CD8-positive, alpha-beta memory T cell (primary cell): ENCODE results near the gene MATN1. TPM values are rescaled to one million over a fixed set of nuclear protein-coding genes. Genes with fewer than 3 reads are reported as not detected.

ENCODE experiments used
- CTCF ChIA-PET: fragments of 350-600 bp; sonication (Branson Sonifier 250); formaldehyde crosslinking; loops from one replicate; lab custom pipeline; 2021; ENCODE audit warnings: antibody characterized with exemption; lab: Charles Lee
- POLR2A ChIA-PET: fragments of 350-600 bp; sonication (Branson Sonifier 250); formaldehyde crosslinking; loops from one replicate; lab custom pipeline; 2021; ENCODE audit warnings: antibody characterized with exemption; lab: Charles Lee
- DNase-seq, 5 donors: peaks; one replicate each; pipeline versions ENCODE4 v3.0.0 to v3.0.0-alpha.2; 2020 to 2022; ENCODE audit warnings: mixed read lengths in 1 of 5
- H3K27ac ChIP-seq: one replicate; pipeline ENCODE4 v1.7.0; 2013; ENCODE audit warnings: low read depth, mild to moderate bottlenecking, low read length, moderate library complexity
- H3K27me3 ChIP-seq: 2 replicates; pipeline ENCODE4 v1.7.0; 2013; ENCODE audit warnings: low read length, mild to moderate bottlenecking; ENCODE audit not compliant: insufficient read depth, poor library complexity, severe bottlenecking
- H3K36me3 ChIP-seq: 2 replicates; pipeline ENCODE4 v1.7.0; 2013; ENCODE audit warnings: mild to moderate bottlenecking, low read length, moderate library complexity; ENCODE audit not compliant: insufficient read depth
- H3K4me1 ChIP-seq: 2 replicates; pipeline ENCODE4 v1.7.0; 2013; ENCODE audit warnings: mild to moderate bottlenecking, low read length, moderate library complexity; ENCODE audit not compliant: insufficient read depth
- H3K4me3 ChIP-seq: 2 replicates; pipeline ENCODE4 v1.7.0; 2013; ENCODE audit warnings: mild to moderate bottlenecking, low read length
- H3K9me3 ChIP-seq: 2 replicates; pipeline ENCODE4 v1.7.0; 2013; ENCODE audit warnings: mild to moderate bottlenecking, low read length
- H3K27ac Mint-ChIP-seq, 8 donors: one replicate each; pipeline ENCODE4 v1.8.0; 2020 to 2021; ENCODE audit warnings: mixed read lengths in 8 of 8, mild to moderate bottlenecking in 6 of 8, inconsistent platforms in 3 of 8, moderate library complexity in 3 of 8
- H3K27me3 Mint-ChIP-seq, 2 donors: one replicate each; pipeline ENCODE4 v1.8.0; 2020 to 2021; ENCODE audit warnings: mixed read lengths in 2 of 2, mild to moderate bottlenecking in 1 of 2, moderate library complexity in 1 of 2
- H3K36me3 Mint-ChIP-seq, 3 donors: one replicate each; pipeline ENCODE4 v1.8.0; 2020 to 2021; ENCODE audit warnings: mixed read lengths in 3 of 3, inconsistent platforms in 1 of 3, mild to moderate bottlenecking in 1 of 3
- H3K4me1 Mint-ChIP-seq, 3 donors: one replicate each; pipeline ENCODE4 v1.8.0; 2020 to 2021; ENCODE audit warnings: mixed read lengths in 3 of 3, inconsistent platforms in 1 of 3, mild to moderate bottlenecking in 1 of 3
- H3K4me3 Mint-ChIP-seq, 7 donors: one replicate each; pipeline ENCODE4 v1.8.0; 2020 to 2021; ENCODE audit warnings: mixed read lengths in 7 of 7, mild to moderate bottlenecking in 6 of 7, moderate library complexity in 4 of 7, inconsistent platforms in 2 of 7
- H3K9me3 Mint-ChIP-seq, 5 donors: one replicate each; pipeline ENCODE4 v1.8.0; 2020 to 2022; ENCODE audit warnings: mixed read lengths in 5 of 5, mild to moderate bottlenecking in 3 of 5, moderate library complexity in 2 of 5, inconsistent platforms in 1 of 5
- polyA plus RNA-seq: library from polyadenylated mRNA; unstranded; fragments of 300-500 nt; fragmentation: Illumina TruSeq; gene quantifications from one replicate; pipeline ENCODE4 v1.2.3, GENCODE V29; 2021
- total RNA-seq, 2 experiments: library from RNA; stranded (reverse); gene quantifications; one replicate each; pipeline ENCODE4 v1.2.3, GENCODE V29; 2021

MATN1 gene
- total and polyA plus RNA-seq, 3 experiments from 2014 or later, result 0.59 to 0.91 TPM; not detected in 1

GRCh38 chr1:30742963-30743559 lies 19.7 kb upstream of the MATN1 start:
- Mint-ChIP-seq H3K27ac (peak overlapping the region; percentile 93 to 100 (median 100)), H3K4me3 (peak overlapping the region; percentile 80 to 88 (median 84)), H3K36me3 (peaks cover 21 to 76% (median 33%) of the 10 kb centered on the region in 3 donors), H3K9me3 (peaks cover 0 to 2% (median 2%) of the 10 kb centered on the region in 5 donors), H3K4me1 (peaks cover 94 to 99% (median 99%) of the 10 kb centered on the region in 3 donors), H3K27me3 (peaks cover 0 to 2% of the 10 kb centered on the region in 2 donors)
- peaks cover 87% of the 10 kb centered on the region for H3K4me1 ChIP-seq
- ChIA-PET POLR2A (interaction anchor here (0.6 to 11.8 kb wide), 8 partner anchors 8 to 1203 kb away, joined by 3 to 189 read pairs (median 6); partner anchors contain the start of genes LAPTM5 and MATN1), CTCF (interaction anchor here (1.0 to 5.7 kb wide), 11 partner anchors 8 to 40 kb away, joined by 4 to 67 read pairs (median 11); partner anchors contain the start of gene LAPTM5)
- H3K4me3 ChIP-seq, result peak overlapping the region; percentile 4
- DNase-seq, result no peak
- no peaks in the 10 kb centered on the region for H3K9me3 ChIP-seq
- H3K36me3 ChIP-seq, result peaks cover 58% of the 10 kb centered on the region
- peak overlapping the region; percentile 38 for H3K27ac ChIP-seq
- H3K27me3 ChIP-seq, result no peaks in the 10 kb centered on the region

- peaks cover 27 to 76% (median 30%) of the 10 kb centered on the region in 3 donors for H3K36me3 Mint-ChIP-seq
- H3K4me3 Mint-ChIP-seq, result peak overlapping the region; percentile 17 to 88 (median 82)
- CTCF ChIA-PET, result interaction anchor here (1.5 to 5.7 kb wide), 7 partner anchors 10 to 40 kb away, joined by 4 to 67 read pairs (median 11); partner anchors contain the start of gene LAPTM5
These were observed 19.0 kb upstream of the MATN1 start for GRCh38 chr1:30742300-30742962.

GRCh38 chr1:30741239-30741894 lies 18.0 kb upstream of the MATN1 start:
- Histone ChIP-seq H3K27ac (no peak overlapping the region), H3K9me3 (no peaks in the 10 kb centered on the region), H3K27me3 (no peaks in the 10 kb centered on the region), H3K36me3 (peaks cover 62% of the 10 kb centered on the region), H3K4me1 (peaks cover 70% of the 10 kb centered on the region), H3K4me3 (no peak overlapping the region)
- Mint-ChIP-seq H3K9me3 (peaks cover 0 to 2% (median 2%) of the 10 kb centered on the region in 5 donors), H3K4me1 (peaks cover 80 to 96% (median 95%) of the 10 kb centered on the region in 3 donors), H3K36me3 (peaks cover 31 to 76% (median 32%) of the 10 kb centered on the region in 3 donors), H3K27me3 (no peaks in the 10 kb centered on the region), H3K4me3 (peak overlapping the region; percentile 17 to 79 (median 71)), H3K27ac (peak overlapping the region; percentile 74 to 100 (median 94))
- POLR2A ChIA-PET, result interaction anchor here (0.8 to 11.8 kb wide), 3 partner anchors 13 to 23 kb away, joined by 3 to 189 read pairs (median 4); partner anchors contain the start of gene LAPTM5
- CTCF ChIA-PET, result interaction anchor here (1.0 to 5.0 kb wide), 4 partner anchors 9 to 42 kb away, joined by 5 to 47 read pairs (median 6); no protein-coding TSS in a partner anchor
- DNase-seq, result no peak

More at GRCh38 chr1:30742300-30742962, 19.0 kb upstream of the MATN1 start:
- Histone ChIP-seq H3K9me3 (no peaks in the 10 kb centered on the region), H3K36me3 (peaks cover 58% of the 10 kb centered on the region), H3K27ac (no peak overlapping the region), H3K27me3 (no peaks in the 10 kb centered on the region), H3K4me1 (peaks cover 81% of the 10 kb centered on the region), H3K4me3 (peak overlapping the region; percentile 2)
- POLR2A ChIA-PET, result interaction anchor here (2.4 to 11.8 kb wide), 3 partner anchors 11 to 24 kb away, joined by 23 to 189 read pairs (median 25); partner anchors contain the start of gene LAPTM5
- Mint-ChIP-seq H3K27me3 (no peaks in the 10 kb centered on the region), H3K4me1 (peaks cover 91 to 99% (median 97%) of the 10 kb centered on the region in 3 donors), H3K9me3 (peaks cover 0 to 2% (median 2%) of the 10 kb centered on the region in 5 donors), H3K27ac (peak overlapping the region; percentile 93 to 100 (median 100))
- no peak for DNase-seq

- CTCF ChIA-PET, result interaction anchor here (1.0 to 5.0 kb wide), 3 partner anchors 22 to 42 kb away, joined by 5 to 47 read pairs (median 7); no protein-coding TSS in a partner anchor
- H3K36me3 ChIP-seq, result peaks cover 70% of the 10 kb centered on the region
- peak overlapping the region; percentile 74 to 100 (median 93) for H3K27ac Mint-ChIP-seq
These were observed 17.2 kb upstream of the MATN1 start for GRCh38 chr1:30740251-30741238.

GRCh38 chr1:30739601-30740000 lies 16.2 kb upstream of the MATN1 start:
- peak overlapping the region in 7 of 8 donors; percentile 69 to 100 (median 91) for H3K27ac Mint-ChIP-seq
- H3K27ac ChIP-seq, result no peak overlapping the region
- H3K9me3 Mint-ChIP-seq, result peaks cover 0 to 2% (median 2%) of the 10 kb centered on the region in 5 donors
- H3K4me1 ChIP-seq, result peaks cover 53% of the 10 kb centered on the region
- POLR2A ChIA-PET, result interaction anchor here (0.6 to 11.8 kb wide), 3 partner anchors 13 to 69 kb away, joined by 3 to 189 read pairs (median 4); partner anchors contain the start of gene LAPTM5
- H3K4me1 Mint-ChIP-seq, result peaks cover 65 to 85% (median 77%) of the 10 kb centered on the region in 3 donors
- DNase-seq, result no peak
- CTCF ChIA-PET, result interaction anchor here (1.6 kb wide), 1 partner anchor 17 kb away, joined by 6 read pairs; no protein-coding TSS in a partner anchor
- no peaks in the 10 kb centered on the region for H3K9me3 ChIP-seq
- H3K4me3 ChIP-seq, result no peak overlapping the region
- peak overlapping the region in 3 of 7 donors; percentile 25 to 68 (median 37) for H3K4me3 Mint-ChIP-seq
- H3K27me3 Mint-ChIP-seq, result no peaks in the 10 kb centered on the region
- H3K36me3 ChIP-seq, result peaks cover 80% of the 10 kb centered on the region
- no peaks in the 10 kb centered on the region for H3K27me3 ChIP-seq
- peaks cover 41 to 88% (median 42%) of the 10 kb centered on the region in 3 donors for H3K36me3 Mint-ChIP-seq

More at GRCh38 chr1:30740251-30741238, 17.2 kb upstream of the MATN1 start:
- no peak for DNase-seq
- H3K9me3 Mint-ChIP-seq, result peaks cover 0 to 2% (median 2%) of the 10 kb centered on the region in 5 donors
- Histone ChIP-seq H3K27ac (peak overlapping the region; percentile 5), H3K9me3 (no peaks in the 10 kb centered on the region), H3K4me3 (no peak overlapping the region), H3K27me3 (no peaks in the 10 kb centered on the region), H3K4me1 (peaks cover 62% of the 10 kb centered on the region)
- H3K27me3 Mint-ChIP-seq, result no peaks in the 10 kb centered on the region
- peaks cover 74 to 88% (median 86%) of the 10 kb centered on the region in 3 donors for H3K4me1 Mint-ChIP-seq
- peak overlapping the region; percentile 11 to 76 (median 66) for H3K4me3 Mint-ChIP-seq
- POLR2A ChIA-PET, result interaction anchor here (0.8 to 11.8 kb wide), 3 partner anchors 12 to 22 kb away, joined by 3 to 189 read pairs (median 4); partner anchors contain the start of gene LAPTM5
- H3K36me3 Mint-ChIP-seq, result peaks cover 35 to 81% (median 36%) of the 10 kb centered on the region in 3 donors

GRCh38 chr1:30738715-30739559 lies 15.6 kb upstream of the MATN1 start:
- Mint-ChIP-seq H3K4me1 (peaks cover 59 to 80% (median 70%) of the 10 kb centered on the region in 3 donors), H3K36me3 (peaks cover 43 to 93% (median 43%) of the 10 kb centered on the region in 3 donors), H3K27me3 (no peaks in the 10 kb centered on the region), H3K27ac (peak overlapping the region; percentile 69 to 100 (median 88)), H3K9me3 (peaks cover 0 to 2% (median 2%) of the 10 kb centered on the region in 5 donors), H3K4me3 (peak overlapping the region in 3 of 7 donors; percentile 25 to 37 (median 34))
- H3K9me3 ChIP-seq, result no peaks in the 10 kb centered on the region
- peaks cover 46% of the 10 kb centered on the region for H3K4me1 ChIP-seq
- POLR2A ChIA-PET, result interaction anchor here (0.6 to 1.6 kb wide), 2 partner anchors 14 to 70 kb away, joined by 3 to 4 read pairs; no protein-coding TSS in a partner anchor
- CTCF ChIA-PET, result interaction anchor here (0.9 to 1.6 kb wide), 3 partner anchors 17 to 41 kb away, joined by 4 to 6 read pairs (median 6); no protein-coding TSS in a partner anchor
- H3K27ac ChIP-seq, result no peak overlapping the region
- H3K27me3 ChIP-seq, result no peaks in the 10 kb centered on the region
- H3K36me3 ChIP-seq, result peaks cover 86% of the 10 kb centered on the region
- no peak overlapping the region for H3K4me3 ChIP-seq
- no peak for DNase-seq
